ENCODE results near the gene RUNX2. TPM values are rescaled to one million over a fixed set of nuclear protein-coding genes. Genes with fewer than 3 reads are reported as not detected.

RUNX2 gene
- total RNA-seq, 1 donor from 2014 or later, result 1.8 TPM

GRCh38 chr6:45532721-45533210 lies 204.6 kb downstream of the RUNX2 start:
- no peak overlapping the region for H3K27ac Mint-ChIP-seq
- H3K9me3 Mint-ChIP-seq, result peaks cover 1% of the 10 kb centered on the region
- no peak for TF ChIP-seq CTCF (IDR thresholded peaks at IDR 0.05)
- H3K4me3 Mint-ChIP-seq, result no peak overlapping the region
- ChIA-PET CTCF (no interaction called here), POLR2A (no interaction called here)
- no peaks in the 10 kb centered on the region for H3K36me3 Mint-ChIP-seq (ENCODE audit: low read depth)
- intact Hi-C loops (cut with micrococcal nuclease), result no loop called here
- peaks cover 2% of the 10 kb centered on the region for H3K4me1 Mint-ChIP-seq
- peaks cover 2% of the 10 kb centered on the region for H3K27me3 Mint-ChIP-seq
- no peak for DNase-seq
- no peak for ATAC-seq (ENCODE audit: low read depth)

DNA sequence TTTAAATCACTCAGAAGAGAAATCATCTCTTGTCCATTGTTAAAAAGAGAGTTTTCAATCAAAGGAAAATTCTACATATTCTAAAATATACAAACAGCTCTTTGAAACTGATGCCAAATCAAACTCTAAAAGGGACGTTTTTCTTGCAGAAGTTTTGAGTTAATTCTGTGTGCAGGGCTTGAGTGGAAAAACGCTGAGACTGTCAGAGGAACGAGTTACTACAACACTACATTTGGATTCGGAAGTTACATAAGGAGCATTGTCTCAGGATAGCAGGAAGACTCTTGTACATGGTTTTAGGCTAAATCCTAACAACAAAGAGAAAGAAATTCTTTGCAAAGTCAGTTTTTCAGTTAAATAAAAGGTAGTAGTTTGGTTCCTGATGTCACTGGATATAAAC lies 205.3 kb downstream of the RUNX2 start:
- POLR2A ChIA-PET, result no interaction called here

GRCh38 chr6:45535933-45536332 lies 207.8 kb downstream of the RUNX2 start:
- TF ChIP-seq CTCF (IDR thresholded peaks at IDR 0.05), result no peak
- intact Hi-C loops (cut with micrococcal nuclease), result no loop called here
- no peaks in the 10 kb centered on the region for H3K9me3 Mint-ChIP-seq
- no peak overlapping the region for H3K4me3 Mint-ChIP-seq
- ATAC-seq (ENCODE audit: low read depth), result no peak
- ChIA-PET CTCF (no interaction called here), POLR2A (no interaction called here)
- no peak overlapping the region for H3K27ac Mint-ChIP-seq
- DNase-seq, result no peak
- peaks cover 2% of the 10 kb centered on the region for H3K4me1 Mint-ChIP-seq
- no peaks in the 10 kb centered on the region for H3K36me3 Mint-ChIP-seq (ENCODE audit: low read depth)
- H3K27me3 Mint-ChIP-seq, result peaks cover 2% of the 10 kb centered on the region

More for the DNA sequence above, 205.3 kb downstream of the RUNX2 start:
- peaks cover 2% of the 10 kb centered on the region for H3K4me1 Mint-ChIP-seq
- H3K27me3 Mint-ChIP-seq, result peaks cover 2% of the 10 kb centered on the region
- no peaks in the 10 kb centered on the region for H3K36me3 Mint-ChIP-seq (ENCODE audit: low read depth)
- TF ChIP-seq CTCF (IDR thresholded peaks at IDR 0.05), result no peak
- CTCF ChIA-PET, result no interaction called here
- DNase-seq (no peak), ATAC-seq (ENCODE audit: low read depth) (no peak)
- H3K27ac Mint-ChIP-seq, result no peak overlapping the region
- H3K4me3 Mint-ChIP-seq, result no peak overlapping the region
- H3K9me3 Mint-ChIP-seq, result no peaks in the 10 kb centered on the region
- intact Hi-C loops (cut with micrococcal nuclease), result no loop called here

- intact Hi-C loops (cut with micrococcal nuclease), result no loop called here
- no peaks in the 10 kb centered on the region for H3K9me3 Mint-ChIP-seq
- ChIA-PET POLR2A (interaction anchor here (0.5 kb wide), 1 partner anchor 29 kb away, joined by 6 read pairs; no protein-coding TSS in a partner anchor), CTCF (no interaction called here)
- H3K36me3 Mint-ChIP-seq (ENCODE audit: low read depth), result no peaks in the 10 kb centered on the region
- H3K27me3 Mint-ChIP-seq, result peaks cover 2% of the 10 kb centered on the region
- no peak for ATAC-seq (ENCODE audit: low read depth)
- no peak for TF ChIP-seq CTCF (IDR thresholded peaks at IDR 0.05)
- DNase-seq, result no peak
- H3K27ac Mint-ChIP-seq, result no peak overlapping the region
- no peak overlapping the region for H3K4me3 Mint-ChIP-seq
- H3K4me1 Mint-ChIP-seq, result peaks cover 2% of the 10 kb centered on the region
Observed at GRCh38 chr6:45537539-45537938, 209.4 kb downstream of the RUNX2 start.

GRCh38 chr6:45538641-45539547 lies 210.8 kb downstream of the RUNX2 start:
- ATAC-seq (ENCODE audit: low read depth), result no peak
- no peak overlapping the region for H3K27ac Mint-ChIP-seq
- no peak for TF ChIP-seq CTCF (IDR thresholded peaks at IDR 0.05)
- H3K4me3 Mint-ChIP-seq, result no peak overlapping the region
- intact Hi-C loops (cut with micrococcal nuclease), result no loop called here
- ChIA-PET CTCF (no interaction called here), POLR2A (no interaction called here)
- H3K9me3 Mint-ChIP-seq, result no peaks in the 10 kb centered on the region
- DNase-seq, result no peak
- no peaks in the 10 kb centered on the region for H3K36me3 Mint-ChIP-seq (ENCODE audit: low read depth)
- peaks cover 2% of the 10 kb centered on the region for H3K4me1 Mint-ChIP-seq
- peaks cover 2% of the 10 kb centered on the region for H3K27me3 Mint-ChIP-seq
